ENCODE data around the gene CST9L.
"Not testable (repeated sequence)": the region's sequence is repeated elsewhere in the genome, so short reads cannot be mapped to it uniquely, and the experiment has no call there.

The CST9L gene

DNA sequence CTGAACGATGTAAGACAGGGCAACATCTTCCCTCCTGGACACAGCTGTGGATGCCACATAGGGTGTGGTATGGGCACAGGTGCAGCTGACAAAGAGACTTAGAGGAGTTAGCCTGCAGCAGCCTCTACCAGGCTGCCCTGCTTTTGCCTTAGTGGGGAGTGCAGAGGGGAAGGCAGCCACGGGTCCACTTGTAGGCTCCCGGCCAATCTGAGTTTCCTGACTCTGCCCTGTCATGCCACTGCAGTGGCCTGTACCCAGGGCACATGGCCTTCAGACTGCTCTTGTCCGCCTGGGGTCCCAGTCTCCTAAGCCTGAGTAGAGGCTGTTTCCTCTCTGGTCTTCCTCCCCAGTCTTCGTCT is 17.1 kb upstream of the CST9L start:
- H3K9me3 ChIP-seq (ENCODE audit: control insufficient read depth, low read depth, low read length) = no peaks in the 10 kb centered on the region
- no peak overlapping the region for H3K27ac ChIP-seq (ENCODE audit: low read length)
- peaks cover 4% of the 10 kb centered on the region for H3K4me1 ChIP-seq (ENCODE audit: control insufficient read depth, low read depth, low read length)
- H3K36me3 ChIP-seq (ENCODE audit: control insufficient read depth, low read depth, low read length) = no peaks in the 10 kb centered on the region
- H3K27me3 ChIP-seq (ENCODE audit: control insufficient read depth, insufficient read depth, low read length) = peaks cover 6% of the 10 kb centered on the region
- no peak overlapping the region for H3K9ac ChIP-seq (ENCODE audit: low read length)
- H3K4me3 ChIP-seq (ENCODE audit: low read length) = no peak overlapping the region

DNA sequence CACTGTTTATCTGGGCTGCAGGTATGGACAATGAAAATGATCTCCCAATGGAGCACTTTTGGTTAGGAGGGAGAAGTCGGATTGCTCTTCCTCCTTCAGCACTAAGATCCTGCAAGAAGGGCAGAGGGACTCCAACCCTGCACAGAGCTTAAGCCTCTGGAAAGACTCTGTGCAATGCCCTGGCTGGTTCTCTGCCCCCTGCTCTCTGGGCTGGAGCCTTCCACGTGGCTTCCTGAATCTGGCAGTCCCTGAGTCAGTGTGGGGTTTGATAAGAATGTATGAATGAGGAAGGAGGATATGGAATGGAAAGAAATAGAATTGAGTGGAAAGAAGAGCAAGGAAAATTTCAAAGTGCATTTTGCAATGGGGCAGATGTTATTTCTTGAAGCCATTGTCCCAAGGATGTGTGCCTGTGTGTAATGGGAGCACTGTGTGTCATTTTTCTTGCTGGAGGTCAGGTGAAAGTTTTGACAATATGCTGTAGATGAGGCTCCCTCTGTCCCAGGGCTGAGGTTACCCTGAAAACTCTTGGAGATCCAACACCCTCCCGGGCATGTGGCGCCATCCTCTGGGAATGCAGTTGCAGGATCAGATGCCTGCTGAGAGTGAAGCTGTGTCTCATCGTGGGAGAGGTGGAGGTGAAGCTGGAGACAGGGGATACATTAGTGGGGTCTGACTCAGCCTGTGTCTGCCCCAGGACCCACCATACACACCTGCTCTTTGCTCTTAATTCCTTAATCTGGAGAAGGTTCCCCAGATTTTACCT is 16.3 kb upstream of the CST9L start:
- H3K36me3 ChIP-seq (ENCODE audit: control insufficient read depth, low read depth, low read length) = no peaks in the 10 kb centered on the region
- no peak overlapping the region for H3K9ac ChIP-seq (ENCODE audit: low read length)
- H3K4me3 ChIP-seq (ENCODE audit: low read length) = no peak overlapping the region
- H3K27me3 ChIP-seq (ENCODE audit: control insufficient read depth, insufficient read depth, low read length) = peaks cover 6% of the 10 kb centered on the region
- H3K4me1 ChIP-seq (ENCODE audit: control insufficient read depth, low read depth, low read length) = peaks cover 4% of the 10 kb centered on the region
- no peaks in the 10 kb centered on the region for H3K9me3 ChIP-seq (ENCODE audit: control insufficient read depth, low read depth, low read length)
- no peak overlapping the region for H3K27ac ChIP-seq (ENCODE audit: low read length)

DNA sequence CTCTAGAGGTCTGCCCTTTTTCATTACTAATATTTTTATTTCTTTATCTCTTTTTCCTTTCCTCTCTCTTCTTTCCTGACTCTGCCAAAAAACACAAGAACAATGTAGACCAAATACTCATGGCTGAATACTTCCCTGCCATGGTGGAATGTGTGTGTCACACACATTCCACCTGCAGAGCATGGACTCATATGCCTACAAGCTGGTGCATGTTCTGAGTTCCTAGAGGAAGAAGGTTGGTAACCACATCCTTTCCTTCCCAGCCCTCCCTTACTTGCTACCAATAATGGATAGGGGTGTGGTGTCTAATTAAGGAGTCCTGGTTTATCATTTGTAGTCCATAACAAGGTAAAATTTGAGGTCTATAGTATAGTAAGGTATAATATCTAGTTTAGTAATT is 15.2 kb upstream of the CST9L start:
- Histone ChIP-seq H3K27me3 (ENCODE audit: control insufficient read depth, insufficient read depth, low read length) (peaks cover 2% of the 10 kb centered on the region), H3K9ac (ENCODE audit: low read length) (no peak overlapping the region), H3K27ac (ENCODE audit: low read length) (no peak overlapping the region), H3K36me3 (ENCODE audit: control insufficient read depth, low read depth, low read length) (no peaks in the 10 kb centered on the region), H3K9me3 (ENCODE audit: control insufficient read depth, low read depth, low read length) (no peaks in the 10 kb centered on the region), H3K4me3 (ENCODE audit: low read length) (no peak overlapping the region), H3K4me1 (ENCODE audit: control insufficient read depth, low read depth, low read length) (no peaks in the 10 kb centered on the region)

DNA sequence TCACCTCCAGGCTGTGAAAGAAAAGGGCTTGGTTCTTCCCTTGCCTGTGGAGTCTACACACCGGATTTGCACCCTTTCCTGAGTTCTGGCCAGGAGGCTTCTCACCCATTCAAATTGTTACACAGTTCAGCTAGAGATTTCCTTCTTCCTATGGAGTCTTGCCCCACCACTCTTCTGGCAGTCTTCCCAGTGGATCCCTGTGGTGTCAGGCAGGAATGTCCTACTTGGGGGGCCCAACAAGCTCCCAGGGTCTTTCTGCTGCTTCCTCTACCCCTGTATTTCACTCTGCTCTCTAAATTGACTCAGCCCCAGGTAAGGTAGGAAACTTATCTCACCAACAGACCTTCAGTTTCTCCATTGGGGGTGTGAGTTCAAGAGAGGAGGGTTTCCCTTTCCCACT is 14.0 kb upstream of the CST9L start:
- no peaks in the 10 kb centered on the region for H3K4me1 ChIP-seq (ENCODE audit: control insufficient read depth, low read depth, low read length)
- no peak overlapping the region for H3K4me3 ChIP-seq (ENCODE audit: low read length)
- no peaks in the 10 kb centered on the region for H3K27me3 ChIP-seq (ENCODE audit: control insufficient read depth, insufficient read depth, low read length)
- H3K9me3 ChIP-seq (ENCODE audit: control insufficient read depth, low read depth, low read length) = no peaks in the 10 kb centered on the region
- H3K27ac ChIP-seq (ENCODE audit: low read length) = no peak overlapping the region
- H3K36me3 ChIP-seq (ENCODE audit: control insufficient read depth, low read depth, low read length) = no peaks in the 10 kb centered on the region
- no peak overlapping the region for H3K9ac ChIP-seq (ENCODE audit: low read length)

DNA sequence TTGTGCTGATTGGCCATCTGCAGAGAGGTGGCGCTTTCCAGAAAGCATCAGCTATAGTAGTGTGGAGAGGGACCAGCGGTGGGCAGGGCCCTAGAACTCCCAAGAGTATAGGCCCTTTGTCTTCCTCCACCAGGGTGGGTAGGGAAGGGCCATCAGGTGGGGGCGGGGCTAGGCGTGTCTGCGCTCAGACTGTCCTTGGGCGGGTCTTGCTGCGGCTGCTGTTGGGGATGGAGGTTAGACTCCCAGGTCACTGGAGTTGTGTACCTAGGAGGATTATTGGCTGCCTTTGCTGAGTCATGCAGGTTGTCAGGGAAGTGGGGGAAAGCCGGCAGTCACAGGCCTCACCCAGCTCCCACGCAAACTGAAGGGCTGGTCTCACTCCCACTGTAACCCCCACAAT is 13.5 kb upstream of the CST9L start:
- H3K9ac ChIP-seq (ENCODE audit: low read length); H3K9me3 ChIP-seq (ENCODE audit: control insufficient read depth, low read depth, low read length); H3K4me1 ChIP-seq (ENCODE audit: control insufficient read depth, low read depth, low read length): not testable (repeated sequence)

DNA sequence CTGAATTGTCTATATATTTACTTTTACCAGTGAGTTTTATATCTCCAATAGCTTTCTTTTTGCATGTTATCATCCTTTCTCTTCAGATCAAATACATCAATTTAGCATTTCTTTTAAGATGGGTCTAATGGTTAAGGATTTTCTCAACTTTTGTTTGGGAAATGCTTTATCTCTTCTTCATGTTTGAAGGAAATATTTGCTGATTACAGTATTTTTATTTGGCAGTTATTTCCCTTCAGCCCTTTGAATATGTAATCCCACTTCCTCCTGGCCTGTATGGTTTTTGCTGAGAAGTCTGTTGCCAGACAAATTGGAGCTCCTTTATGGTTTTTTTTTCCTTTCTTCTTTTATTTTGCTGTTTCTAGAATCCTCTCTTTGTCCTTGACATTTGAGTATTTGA is 6.7 kb upstream of the CST9L start:
- no peaks in the 10 kb centered on the region for H3K36me3 ChIP-seq (ENCODE audit: control insufficient read depth, low read depth, low read length)
- no peaks in the 10 kb centered on the region for H3K9me3 ChIP-seq (ENCODE audit: control insufficient read depth, low read depth, low read length)
- no peaks in the 10 kb centered on the region for H3K27me3 ChIP-seq (ENCODE audit: control insufficient read depth, insufficient read depth, low read length)
- H3K27ac ChIP-seq (ENCODE audit: low read length) = no peak overlapping the region
- no peaks in the 10 kb centered on the region for H3K4me1 ChIP-seq (ENCODE audit: control insufficient read depth, low read depth, low read length)
- H3K4me3 ChIP-seq (ENCODE audit: low read length) = no peak overlapping the region
- H3K9ac ChIP-seq (ENCODE audit: low read length) = no peak overlapping the region

More for the DNA sequence above, 13.5 kb upstream of the CST9L start:
- not testable (repeated sequence) for H3K36me3 ChIP-seq (ENCODE audit: control insufficient read depth, low read depth, low read length); H3K4me3 ChIP-seq (ENCODE audit: low read length); H3K27me3 ChIP-seq (ENCODE audit: control insufficient read depth, insufficient read depth, low read length); H3K27ac ChIP-seq (ENCODE audit: low read length)

DNA sequence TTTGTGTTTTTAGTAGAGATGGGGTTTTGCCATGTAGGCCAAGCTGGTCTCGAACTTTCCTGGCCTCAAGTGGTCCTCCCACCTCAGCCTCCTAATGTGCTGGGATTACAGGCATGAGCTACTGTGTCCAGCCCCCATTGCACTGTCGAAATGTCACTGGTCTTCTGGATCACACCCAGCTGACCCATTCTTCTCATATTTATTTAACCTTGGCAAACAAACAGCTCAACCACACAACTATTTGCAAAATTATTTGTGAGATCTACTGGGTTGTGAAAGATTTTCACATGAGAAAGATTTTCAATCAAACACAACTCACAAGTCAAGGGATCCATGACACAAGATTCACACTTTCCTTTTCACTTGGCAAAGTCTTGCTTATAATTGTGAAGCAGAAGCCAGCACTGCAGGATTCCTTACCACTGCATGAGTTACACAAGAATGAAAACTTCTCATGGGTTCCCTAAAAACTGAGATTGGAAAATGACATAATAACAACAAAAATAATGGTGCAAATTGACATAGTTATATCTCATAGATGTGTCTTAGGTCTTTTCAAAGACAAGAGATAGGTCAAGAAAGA is 2.0 kb upstream of the CST9L start:
- no peak overlapping the region for H3K27ac ChIP-seq (ENCODE audit: low read length)
- no peaks in the 10 kb centered on the region for H3K4me1 ChIP-seq (ENCODE audit: control insufficient read depth, low read depth, low read length)
- no peak overlapping the region for H3K9ac ChIP-seq (ENCODE audit: low read length)
- no peaks in the 10 kb centered on the region for H3K9me3 ChIP-seq (ENCODE audit: control insufficient read depth, low read depth, low read length)
- no peak overlapping the region for H3K4me3 ChIP-seq (ENCODE audit: low read length)
- no peaks in the 10 kb centered on the region for H3K36me3 ChIP-seq (ENCODE audit: control insufficient read depth, low read depth, low read length)
- no peaks in the 10 kb centered on the region for H3K27me3 ChIP-seq (ENCODE audit: control insufficient read depth, insufficient read depth, low read length)

DNA sequence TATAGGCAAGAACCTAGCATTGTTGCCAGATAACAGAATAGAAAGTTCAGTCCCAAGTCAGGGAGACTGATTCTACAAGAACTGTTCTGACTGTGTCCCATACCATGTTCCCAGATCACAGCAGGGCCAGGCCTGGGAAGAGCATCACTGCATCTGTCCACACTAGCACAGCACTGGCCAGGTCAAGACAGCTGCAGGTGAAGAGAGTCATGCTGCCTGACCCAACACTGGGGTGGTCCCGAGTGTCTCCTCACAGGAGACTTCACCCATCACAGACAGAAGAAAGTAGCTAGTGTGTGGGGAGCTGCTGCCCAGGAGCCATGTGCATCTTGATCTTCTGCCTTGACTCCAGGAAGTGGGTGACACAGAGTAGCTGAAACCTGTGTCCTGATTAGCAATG is 1.3 kb upstream of the CST9L start:
- Histone ChIP-seq H3K36me3 (ENCODE audit: control insufficient read depth, low read depth, low read length) (no peaks in the 10 kb centered on the region), H3K27ac (ENCODE audit: low read length) (no peak overlapping the region), H3K27me3 (ENCODE audit: control insufficient read depth, insufficient read depth, low read length) (no peaks in the 10 kb centered on the region), H3K9me3 (ENCODE audit: control insufficient read depth, low read depth, low read length) (no peaks in the 10 kb centered on the region), H3K4me3 (ENCODE audit: low read length) (no peak overlapping the region), H3K9ac (ENCODE audit: low read length) (no peak overlapping the region), H3K4me1 (ENCODE audit: control insufficient read depth, low read depth, low read length) (no peaks in the 10 kb centered on the region)

DNA sequence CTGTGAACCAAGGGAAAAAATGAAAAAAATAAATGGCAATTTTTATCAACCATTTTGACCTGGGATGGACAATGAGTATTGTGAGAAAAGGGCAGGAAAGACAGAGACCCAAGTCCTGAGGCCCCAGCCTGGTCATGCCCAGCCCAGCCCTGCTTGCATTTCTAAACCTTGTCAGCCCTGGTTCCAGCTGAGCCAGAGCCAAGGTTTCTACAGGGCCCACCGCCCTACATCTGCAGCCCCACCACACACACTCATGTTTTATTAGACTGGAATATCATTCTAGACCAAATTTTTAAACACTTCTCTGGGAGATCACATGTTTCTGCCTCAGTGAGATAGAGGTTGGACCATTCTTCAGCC is 667 bp upstream of the CST9L start:
- H3K9me3 ChIP-seq (ENCODE audit: control insufficient read depth, low read depth, low read length) = no peaks in the 10 kb centered on the region
- no peaks in the 10 kb centered on the region for H3K27me3 ChIP-seq (ENCODE audit: control insufficient read depth, insufficient read depth, low read length)
- H3K9ac ChIP-seq (ENCODE audit: low read length) = no peak overlapping the region
- no peak overlapping the region for H3K27ac ChIP-seq (ENCODE audit: low read length)
- H3K36me3 ChIP-seq (ENCODE audit: control insufficient read depth, low read depth, low read length) = no peaks in the 10 kb centered on the region
- no peak overlapping the region for H3K4me3 ChIP-seq (ENCODE audit: low read length)
- H3K4me1 ChIP-seq (ENCODE audit: control insufficient read depth, low read depth, low read length) = no peaks in the 10 kb centered on the region

DNA sequence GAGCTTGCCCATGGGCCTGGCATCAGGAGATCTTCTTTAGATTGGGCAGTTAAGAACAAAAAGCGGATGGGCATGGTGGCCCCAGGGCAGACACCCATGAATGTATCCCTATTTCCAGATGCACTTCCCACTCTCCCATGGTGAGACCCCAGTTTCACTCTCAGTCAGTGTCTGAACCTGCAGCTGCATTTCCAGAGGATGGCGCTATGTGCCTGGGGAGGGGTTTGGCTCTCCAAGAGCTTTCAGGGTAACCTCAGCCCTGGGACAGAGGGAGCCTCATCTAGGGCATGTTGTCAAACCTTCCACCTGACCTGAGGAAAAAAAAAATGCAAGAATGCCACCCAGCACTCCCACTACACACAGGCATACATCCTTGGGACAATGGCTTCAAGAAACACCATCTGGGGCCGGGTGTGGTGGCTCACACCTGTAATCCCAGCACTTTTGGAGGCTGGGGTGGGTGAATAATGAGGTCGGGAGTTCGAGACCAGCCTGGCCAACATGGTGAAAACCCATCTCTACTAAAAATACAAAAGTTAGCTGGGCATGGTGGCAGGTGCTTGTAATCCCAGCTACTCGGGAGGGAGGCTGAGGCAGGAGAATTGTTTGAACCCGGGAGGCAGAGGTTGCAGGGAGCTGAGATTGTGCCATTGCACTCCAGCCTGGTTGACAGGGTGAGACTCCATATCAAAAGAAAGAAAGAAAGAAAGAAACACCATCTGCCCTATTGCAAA is 1.9 kb downstream of the CST9L start:
- Histone ChIP-seq H3K9ac (ENCODE audit: low read length) (no peak overlapping the region), H3K9me3 (ENCODE audit: control insufficient read depth, low read depth, low read length) (peaks cover 6% of the 10 kb centered on the region), H3K27me3 (ENCODE audit: control insufficient read depth, insufficient read depth, low read length) (no peaks in the 10 kb centered on the region), H3K4me1 (ENCODE audit: control insufficient read depth, low read depth, low read length) (no peaks in the 10 kb centered on the region), H3K27ac (ENCODE audit: low read length) (no peak overlapping the region), H3K4me3 (ENCODE audit: low read length) (no peak overlapping the region), H3K36me3 (ENCODE audit: control insufficient read depth, low read depth, low read length) (no peaks in the 10 kb centered on the region)

DNA sequence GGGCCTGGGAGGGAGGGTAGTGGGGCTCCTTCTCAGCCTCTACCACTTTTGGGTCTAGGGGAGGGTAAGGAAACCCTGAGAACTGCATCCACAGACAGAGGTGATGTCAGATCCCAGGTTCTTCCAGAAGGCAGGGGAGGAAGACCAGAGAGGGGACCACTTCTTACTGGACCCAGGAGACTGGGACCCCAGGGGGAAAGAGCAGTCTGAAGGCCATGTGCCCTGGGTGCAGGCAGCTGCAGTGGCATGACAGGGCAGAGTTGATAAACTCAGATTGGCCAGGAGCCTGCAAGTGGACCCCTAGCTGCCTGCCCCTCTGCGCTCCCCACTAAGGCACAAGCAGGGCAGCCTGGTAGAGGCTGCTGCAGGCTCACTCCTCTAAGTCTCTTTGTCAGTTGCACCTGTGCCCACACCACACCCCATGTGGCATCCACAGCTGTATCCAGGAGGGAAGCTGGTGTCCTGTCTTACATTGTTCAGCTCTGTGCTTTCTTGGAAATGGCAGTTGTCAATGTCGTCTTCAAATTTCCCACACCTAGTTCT is 2.7 kb downstream of the CST9L start:
- H3K4me1 ChIP-seq (ENCODE audit: control insufficient read depth, low read depth, low read length) = no peaks in the 10 kb centered on the region
- no peaks in the 10 kb centered on the region for H3K36me3 ChIP-seq (ENCODE audit: control insufficient read depth, low read depth, low read length)

More for the DNA sequence above, 2.7 kb downstream of the CST9L start:
- H3K9ac ChIP-seq (ENCODE audit: low read length) = no peak overlapping the region
- H3K27me3 ChIP-seq (ENCODE audit: control insufficient read depth, insufficient read depth, low read length) = no peaks in the 10 kb centered on the region
- no peak overlapping the region for H3K4me3 ChIP-seq (ENCODE audit: low read length)
- no peak overlapping the region for H3K27ac ChIP-seq (ENCODE audit: low read length)
- peaks cover 6% of the 10 kb centered on the region for H3K9me3 ChIP-seq (ENCODE audit: control insufficient read depth, low read depth, low read length)

Data from iPS-18a (cell line).